NT2/D1 (cell line): ENCODE measurements around the gene TOMM6.

Experiments
- DNase-seq: peaks from one replicate; pipeline ENCODE4 v3.0.0-alpha.2; 2011; ENCODE audit warnings: low read depth, low spot score
- H3K27me3 ChIP-seq: 2 replicates; pipeline ENCODE4 v1.6.0; 2011; ENCODE audit warnings: mild to moderate bottlenecking; ENCODE audit not compliant: insufficient read length, insufficient read depth
- H3K36me3 ChIP-seq: 2 replicates; pipeline ENCODE4 v1.6.1; 2011; ENCODE audit warnings: mild to moderate bottlenecking, low read length, mixed read lengths; ENCODE audit not compliant: insufficient read depth, insufficient read length
- H3K4me1 ChIP-seq: 2 replicates; pipeline ENCODE4 v1.5.1; 2011; ENCODE audit not compliant: insufficient read depth, insufficient read length
- H3K4me3 ChIP-seq: 2 replicates; pipeline ENCODE4 v1.5.1; 2011; ENCODE audit warnings: low read depth; ENCODE audit not compliant: insufficient read length
- H3K9ac ChIP-seq: 2 replicates; pipeline ENCODE4 v1.6.0; 2011; ENCODE audit warnings: low read depth; ENCODE audit not compliant: insufficient read length
- H3K9me3 ChIP-seq: 2 replicates; pipeline ENCODE4 v1.5.1; 2011; ENCODE audit warnings: mild to moderate bottlenecking, low read length; ENCODE audit not compliant: insufficient read depth
- SUZ12 ChIP-seq: IDR thresholded peaks from 2 replicates; pipeline ENCODE4 v1.6.1; 2011; ENCODE audit not compliant: insufficient read length, insufficient read depth; ENCODE audit errors: extremely low read depth
- YY1 ChIP-seq: IDR thresholded peaks from 2 replicates; pipeline ENCODE4 v1.6.1; 2011; ENCODE audit not compliant: insufficient read length, insufficient read depth
- ZNF274 ChIP-seq: IDR thresholded peaks from 2 replicates; pipeline ENCODE4 v1.6.1; 2011; ENCODE audit warnings: mild to moderate bottlenecking, low read depth, low read length

Gene TOMM6

GRCh38 chr6:41836022-41836659, 48.6 kb downstream of the TOMM6 start:
- no peaks in the 10 kb centered on the region for H3K4me1 ChIP-seq
- H3K36me3 ChIP-seq, result no peaks in the 10 kb centered on the region
- no peak for DNase-seq
- no peak overlapping the region for H3K4me3 ChIP-seq
- H3K27me3 ChIP-seq, result no peaks in the 10 kb centered on the region
- H3K9ac ChIP-seq, result no peak overlapping the region
- H3K9me3 ChIP-seq, result no peaks in the 10 kb centered on the region
- TF ChIP-seq SUZ12 (no peak), ZNF274 (no peak), YY1 (no peak)

- H3K36me3 ChIP-seq, result no peaks in the 10 kb centered on the region
- H3K4me3 ChIP-seq, result no peak overlapping the region
- H3K9me3 ChIP-seq, result no peaks in the 10 kb centered on the region
- H3K4me1 ChIP-seq, result no peaks in the 10 kb centered on the region
- TF ChIP-seq YY1, result no peak
- no peak for TF ChIP-seq SUZ12
- no peak for TF ChIP-seq ZNF274
- no peak overlapping the region for H3K9ac ChIP-seq
- no peak for DNase-seq
- no peaks in the 10 kb centered on the region for H3K27me3 ChIP-seq
Observed at GRCh38 chr6:41836660-41837052, 49.2 kb downstream of the TOMM6 start.
